ENCODE measurements around the gene CLSTN2. TPM values are rescaled to one million over a fixed set of nuclear protein-coding genes. Genes with fewer than 3 reads are reported as not detected.

Gene CLSTN2
- total and polyA plus RNA-seq, 4 donors, result 0.09 to 2.2 (median 0.55) TPM

- H3K27ac ChIP-seq (ENCODE audit: low read depth in 1 of 2, low read length in 2 of 2), result no peak overlapping the region
- H3K36me3 ChIP-seq (ENCODE audit: control insufficient read depth in 4 of 4, insufficient read depth in 3 of 4, low read depth in 1 of 4, low read length in 3 of 4), result no peaks in the 10 kb centered on the region
- no peaks in the 10 kb centered on the region for H3K27me3 ChIP-seq (ENCODE audit: control insufficient read depth in 4 of 4, insufficient read depth in 4 of 4, low read length in 3 of 4)
- no peak overlapping the region for H3K9ac ChIP-seq (ENCODE audit: low read depth in 1 of 2, low read length in 2 of 2)
- H3K9me3 ChIP-seq (ENCODE audit: control insufficient read depth in 4 of 4, low read length in 3 of 4), result no peaks in the 10 kb centered on the region
- 80% methylated on average over 6 of the region's 6 CpGs for WGBS
- no peak for DNase-seq (ENCODE audit: low spot score)
- H3K4me3 ChIP-seq (ENCODE audit: low read depth in 1 of 3, low read length in 3 of 3), result no peak overlapping the region
- TF ChIP-seq FOXA1 (IDR thresholded peaks at IDR 0.05) (no peak), NR2F2 (IDR thresholded peaks at IDR 0.05) (no peak), RXRA (IDR thresholded peaks at IDR 0.05) (no peak), ZBTB33 (IDR thresholded peaks at IDR 0.05) (no peak), GABPA (IDR thresholded peaks at IDR 0.05 in 1 of 2, conservative IDR thresholded peaks at IDR 0.05 in 1 of 2) (no peak), REST (IDR thresholded peaks at IDR 0.05) (no peak), EGR1 (IDR thresholded peaks at IDR 0.05; ENCODE audit: low read depth in 2 of 2) (no peak), FOXA2 (IDR thresholded peaks at IDR 0.05) (no peak), TAF1 (conservative IDR thresholded peaks at IDR 0.05) (no peak), HNF4A (conservative IDR thresholded peaks at IDR 0.05) (no peak), CTCF (IDR thresholded peaks at IDR 0.05; ENCODE audit: low read depth, low read length, missing input control) (no peak), JUND (IDR thresholded peaks at IDR 0.05) (no peak), SP1 (IDR thresholded peaks at IDR 0.05) (no peak), YY1 (IDR thresholded peaks at IDR 0.05) (no peak), HNF4G (IDR thresholded peaks at IDR 0.05) (no peak), ATF3 (IDR thresholded peaks at IDR 0.05) (no peak)
- no peaks in the 10 kb centered on the region for H3K4me1 ChIP-seq (ENCODE audit: control insufficient read depth in 4 of 4, insufficient read depth in 4 of 4, low read length in 3 of 4)
Measured at GRCh38 chr3:140129768-140130284, 194.8 kb downstream of the CLSTN2 start.

GRCh38 chr3:140131895-140132294 is 196.9 kb downstream of the CLSTN2 start:
- no peak for DNase-seq (ENCODE audit: low spot score)
- no peak overlapping the region for H3K9ac ChIP-seq (ENCODE audit: low read depth in 1 of 2, low read length in 2 of 2)
- no peaks in the 10 kb centered on the region for H3K4me1 ChIP-seq (ENCODE audit: control insufficient read depth in 4 of 4, insufficient read depth in 4 of 4, low read length in 3 of 4)
- TF ChIP-seq REST (IDR thresholded peaks at IDR 0.05) (no peak), GABPA (IDR thresholded peaks at IDR 0.05 in 1 of 2, conservative IDR thresholded peaks at IDR 0.05 in 1 of 2) (no peak), CTCF (IDR thresholded peaks at IDR 0.05; ENCODE audit: low read depth, low read length, missing input control) (no peak), YY1 (IDR thresholded peaks at IDR 0.05) (no peak)
- H3K27ac ChIP-seq (ENCODE audit: low read depth in 1 of 2, low read length in 2 of 2), result no peak overlapping the region
- no peaks in the 10 kb centered on the region for H3K36me3 ChIP-seq (ENCODE audit: control insufficient read depth in 4 of 4, insufficient read depth in 3 of 4, low read depth in 1 of 4, low read length in 3 of 4)
- WGBS, result 56% methylated on average over 3 of the region's 3 CpGs
- H3K27me3 ChIP-seq (ENCODE audit: control insufficient read depth in 4 of 4, insufficient read depth in 4 of 4, low read length in 3 of 4), result no peaks in the 10 kb centered on the region
- no peaks in the 10 kb centered on the region for H3K9me3 ChIP-seq (ENCODE audit: control insufficient read depth in 4 of 4, low read length in 3 of 4)
- no peak overlapping the region for H3K4me3 ChIP-seq (ENCODE audit: low read depth in 1 of 3, low read length in 3 of 3)
